Memory B cell (primary cell): Measurements from ENCODE around the gene TMTC4.
A peak's percentile ranks its signal among the peaks of the same experiment; 100 is the strongest.

ENCODE experiments used
- ATAC-seq: fragments of 150-1000 bp; cut with Tn5 transposase; 2 replicates; pipeline ENCODE4 v1.10.0; 2021; ENCODE audit warnings: low read depth, mild to moderate bottlenecking, moderate library complexity
- DNase-seq, 2 donors: peaks; one replicate each; pipeline ENCODE4 v3.0.0; 2022; ENCODE audit warnings: low spot score in 2 of 2
- H3K27ac Mint-ChIP-seq: one replicate; pipeline ENCODE4 v1.8.0; 2022; ENCODE audit warnings: mild to moderate bottlenecking, moderate library complexity, mixed read lengths
- H3K27me3 Mint-ChIP-seq: one replicate; pipeline ENCODE4 v1.8.0; 2022; ENCODE audit warnings: mixed read lengths
- H3K36me3 Mint-ChIP-seq: one replicate; pipeline ENCODE4 v1.8.0; 2022; ENCODE audit warnings: mild to moderate bottlenecking, mixed read lengths
- H3K4me1 Mint-ChIP-seq: one replicate; pipeline ENCODE4 v1.8.0; 2022; ENCODE audit warnings: mixed read lengths
- H3K4me3 Mint-ChIP-seq: one replicate; pipeline ENCODE4 v1.8.0; 2022; ENCODE audit warnings: mild to moderate bottlenecking, moderate library complexity, mixed read lengths
- H3K9me3 Mint-ChIP-seq: one replicate; pipeline ENCODE4 v1.8.0; 2022; ENCODE audit warnings: mixed read lengths

The TMTC4 gene

GRCh38 chr13:100657881-100658315, 16.7 kb downstream of the TMTC4 start:
- Mint-ChIP-seq H3K27me3 (no peaks in the 10 kb centered on the region), H3K4me1 (peaks cover 5% of the 10 kb centered on the region), H3K4me3 (peak overlapping the region; percentile 42)

GRCh38 chr13:100652510-100652909, 22.1 kb downstream of the TMTC4 start:
- DNase-seq (no peak), ATAC-seq (no peak)
- H3K27me3 Mint-ChIP-seq = no peaks in the 10 kb centered on the region
- no peak overlapping the region for H3K27ac Mint-ChIP-seq
- peaks cover 16% of the 10 kb centered on the region for H3K36me3 Mint-ChIP-seq
- H3K9me3 Mint-ChIP-seq = no peaks in the 10 kb centered on the region
- no peak overlapping the region for H3K4me3 Mint-ChIP-seq
- H3K4me1 Mint-ChIP-seq = no peaks in the 10 kb centered on the region

More at GRCh38 chr13:100657881-100658315, 16.7 kb downstream of the TMTC4 start:
- peak overlapping the region; percentile 1 for H3K27ac Mint-ChIP-seq
- no peaks in the 10 kb centered on the region for H3K9me3 Mint-ChIP-seq
- peaks cover 18% of the 10 kb centered on the region for H3K36me3 Mint-ChIP-seq
- ATAC-seq (no peak), DNase-seq (no peak)

- H3K27ac Mint-ChIP-seq = no peak overlapping the region
- no peaks in the 10 kb centered on the region for H3K27me3 Mint-ChIP-seq
- peaks cover 7% of the 10 kb centered on the region for H3K36me3 Mint-ChIP-seq
- H3K4me3 Mint-ChIP-seq = no peak overlapping the region
- no peak for ATAC-seq
- no peaks in the 10 kb centered on the region for H3K4me1 Mint-ChIP-seq
- DNase-seq = no peak
- no peaks in the 10 kb centered on the region for H3K9me3 Mint-ChIP-seq
Measured at GRCh38 chr13:100650326-100650725, 24.3 kb downstream of the TMTC4 start.

GRCh38 chr13:100648354-100648753, 26.2 kb downstream of the TMTC4 start:
- Mint-ChIP-seq H3K27me3 (no peaks in the 10 kb centered on the region), H3K27ac (no peak overlapping the region), H3K36me3 (peaks cover 8% of the 10 kb centered on the region), H3K4me1 (no peaks in the 10 kb centered on the region), H3K4me3 (no peak overlapping the region), H3K9me3 (no peaks in the 10 kb centered on the region)
- DNase-seq (no peak), ATAC-seq (no peak)

GRCh38 chr13:100646871-100647270, 27.7 kb downstream of the TMTC4 start:
- H3K27me3 Mint-ChIP-seq = no peaks in the 10 kb centered on the region

GRCh38 chr13:100646030-100646673, 28.4 kb downstream of the TMTC4 start:
- Mint-ChIP-seq H3K9me3 (no peaks in the 10 kb centered on the region), H3K4me3 (no peak overlapping the region), H3K27ac (no peak overlapping the region), H3K27me3 (no peaks in the 10 kb centered on the region), H3K4me1 (no peaks in the 10 kb centered on the region), H3K36me3 (peaks cover 11% of the 10 kb centered on the region)
- DNase-seq = no peak
- no peak for ATAC-seq

More at GRCh38 chr13:100646871-100647270, 27.7 kb downstream of the TMTC4 start:
- Mint-ChIP-seq H3K4me1 (no peaks in the 10 kb centered on the region), H3K36me3 (peaks cover 8% of the 10 kb centered on the region), H3K9me3 (no peaks in the 10 kb centered on the region), H3K4me3 (no peak overlapping the region), H3K27ac (no peak overlapping the region)
- no peak for ATAC-seq
- DNase-seq = no peak

- H3K36me3 Mint-ChIP-seq = peaks cover 8% of the 10 kb centered on the region
Measured at GRCh38 chr13:100645382-100645781, 29.2 kb downstream of the TMTC4 start.

GRCh38 chr13:100644371-100644770, 30.2 kb downstream of the TMTC4 start:
- ATAC-seq = no peak
- Mint-ChIP-seq H3K4me1 (no peaks in the 10 kb centered on the region), H3K4me3 (no peak overlapping the region)

More at GRCh38 chr13:100645382-100645781, 29.2 kb downstream of the TMTC4 start:
- Mint-ChIP-seq H3K27me3 (no peaks in the 10 kb centered on the region), H3K27ac (peak overlapping the region; percentile 26), H3K4me1 (no peaks in the 10 kb centered on the region), H3K9me3 (no peaks in the 10 kb centered on the region), H3K4me3 (no peak overlapping the region)
- DNase-seq (no peak), ATAC-seq (no peak)

GRCh38 chr13:100637796-100638195, 36.8 kb downstream of the TMTC4 start:
- Mint-ChIP-seq H3K4me3 (no peak overlapping the region), H3K36me3 (peaks cover 20% of the 10 kb centered on the region), H3K27me3 (no peaks in the 10 kb centered on the region), H3K4me1 (no peaks in the 10 kb centered on the region), H3K9me3 (no peaks in the 10 kb centered on the region), H3K27ac (no peak overlapping the region)
- ATAC-seq (no peak), DNase-seq (no peak)

More at GRCh38 chr13:100644371-100644770, 30.2 kb downstream of the TMTC4 start:
- H3K27me3 Mint-ChIP-seq = no peaks in the 10 kb centered on the region
- DNase-seq = no peak
- H3K9me3 Mint-ChIP-seq = no peaks in the 10 kb centered on the region
- no peak overlapping the region for H3K27ac Mint-ChIP-seq
- H3K36me3 Mint-ChIP-seq = peaks cover 8% of the 10 kb centered on the region

- Mint-ChIP-seq H3K9me3 (no peaks in the 10 kb centered on the region), H3K4me3 (no peak overlapping the region), H3K4me1 (no peaks in the 10 kb centered on the region), H3K27ac (no peak overlapping the region), H3K36me3 (peaks cover 20% of the 10 kb centered on the region), H3K27me3 (no peaks in the 10 kb centered on the region)
- ATAC-seq (no peak), DNase-seq (no peak)
Measured at GRCh38 chr13:100637380-100637779, 37.2 kb downstream of the TMTC4 start.

- DNase-seq (no peak), ATAC-seq (no peak)
- Mint-ChIP-seq H3K36me3 (peaks cover 19% of the 10 kb centered on the region), H3K4me1 (no peaks in the 10 kb centered on the region), H3K9me3 (no peaks in the 10 kb centered on the region), H3K4me3 (no peak overlapping the region), H3K27ac (no peak overlapping the region), H3K27me3 (no peaks in the 10 kb centered on the region)
Measured at GRCh38 chr13:100636441-100636840, 38.2 kb downstream of the TMTC4 start.

GRCh38 chr13:100636004-100636403, 38.6 kb downstream of the TMTC4 start:
- H3K4me3 Mint-ChIP-seq = no peak overlapping the region
- DNase-seq = no peak
- no peaks in the 10 kb centered on the region for H3K4me1 Mint-ChIP-seq
- no peaks in the 10 kb centered on the region for H3K9me3 Mint-ChIP-seq
- ATAC-seq = no peak
- no peak overlapping the region for H3K27ac Mint-ChIP-seq
- peaks cover 19% of the 10 kb centered on the region for H3K36me3 Mint-ChIP-seq
- no peaks in the 10 kb centered on the region for H3K27me3 Mint-ChIP-seq

GRCh38 chr13:100634696-100635095, 39.9 kb downstream of the TMTC4 start:
- Mint-ChIP-seq H3K4me1 (no peaks in the 10 kb centered on the region), H3K4me3 (no peak overlapping the region), H3K36me3 (peaks cover 22% of the 10 kb centered on the region), H3K27me3 (no peaks in the 10 kb centered on the region), H3K27ac (no peak overlapping the region), H3K9me3 (no peaks in the 10 kb centered on the region)
- no peak for ATAC-seq
- no peak for DNase-seq

GRCh38 chr13:100633461-100633860, 41.1 kb downstream of the TMTC4 start:
- ATAC-seq (no peak), DNase-seq (no peak)
- no peak overlapping the region for H3K4me3 Mint-ChIP-seq
- H3K4me1 Mint-ChIP-seq = no peaks in the 10 kb centered on the region
- no peak overlapping the region for H3K27ac Mint-ChIP-seq
- H3K27me3 Mint-ChIP-seq = no peaks in the 10 kb centered on the region
- H3K9me3 Mint-ChIP-seq = no peaks in the 10 kb centered on the region
- peaks cover 30% of the 10 kb centered on the region for H3K36me3 Mint-ChIP-seq

- Mint-ChIP-seq H3K9me3 (no peaks in the 10 kb centered on the region), H3K4me3 (no peak overlapping the region), H3K27me3 (no peaks in the 10 kb centered on the region), H3K36me3 (peaks cover 35% of the 10 kb centered on the region), H3K27ac (no peak overlapping the region), H3K4me1 (no peaks in the 10 kb centered on the region)
- ATAC-seq = no peak
- no peak for DNase-seq
Measured at GRCh38 chr13:100630555-100630954, 44.0 kb downstream of the TMTC4 start.
